ES-I3 (cell line): ENCODE measurements around the gene PHLPP1.

Experiments used
- H3K36me3 ChIP-seq: 2 replicates; pipeline ENCODE4 v1.6.1; 2013; ENCODE audit warnings: mild to moderate bottlenecking, low read length, control low read depth, moderate library complexity; ENCODE audit not compliant: insufficient read depth
- H3K4me1 ChIP-seq: 2 replicates; pipeline ENCODE4 v1.6.1; 2013; ENCODE audit warnings: mild to moderate bottlenecking, control low read depth, low read length; ENCODE audit not compliant: insufficient read depth
- H3K9ac ChIP-seq: 2 replicates; pipeline ENCODE4 v1.6.1; 2013; ENCODE audit warnings: low read depth, mild to moderate bottlenecking, low read length, moderate library complexity
- H3K9me3 ChIP-seq: 2 replicates; pipeline ENCODE4 v1.6.1; 2013; ENCODE audit warnings: mild to moderate bottlenecking, low read length, moderate library complexity; ENCODE audit not compliant: control insufficient read depth, insufficient read depth

The PHLPP1 gene

DNA sequence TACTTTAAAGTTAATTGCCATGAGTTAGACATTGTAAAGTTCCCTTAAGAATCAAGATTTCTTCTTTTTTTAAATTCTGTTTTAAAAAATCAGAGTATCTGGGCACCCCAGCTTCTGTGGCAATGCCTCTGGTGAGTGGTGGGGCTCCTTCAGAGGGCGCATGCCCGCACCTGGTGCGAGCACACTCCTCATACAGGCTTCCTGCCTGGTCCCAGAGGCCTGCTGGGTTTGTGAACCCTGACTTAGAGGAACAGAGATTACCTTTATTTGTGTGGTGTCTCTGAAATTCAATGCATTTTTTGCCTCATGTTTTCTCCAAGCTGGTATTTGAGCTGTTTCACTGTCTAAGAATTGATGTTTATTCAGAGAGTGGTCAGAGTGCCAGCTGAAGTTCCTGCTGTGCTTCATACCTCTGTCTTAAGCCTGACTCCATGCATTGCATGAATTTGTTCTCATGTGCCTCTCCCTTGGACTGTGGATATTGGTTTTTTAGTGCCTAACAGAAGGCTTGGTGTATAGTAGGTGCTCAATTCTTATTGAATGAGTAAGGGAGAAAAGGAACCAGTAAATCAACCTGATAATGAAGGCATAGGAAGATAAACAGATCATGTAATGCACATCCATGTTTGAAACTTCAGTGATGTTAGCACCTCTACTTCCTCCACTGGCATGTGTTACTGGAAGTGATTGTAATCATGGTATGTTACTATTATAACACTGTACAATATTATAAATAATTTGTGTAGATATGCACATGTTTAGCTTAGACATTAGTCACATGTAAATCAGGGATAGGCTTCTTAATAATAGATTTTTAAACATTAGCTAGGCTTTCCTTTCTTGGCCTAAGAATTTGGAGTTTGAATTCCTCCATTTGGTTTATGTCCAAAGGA, 29.0 kb downstream of the PHLPP1 start:
- Histone ChIP-seq H3K9ac (no peak overlapping the region), H3K36me3 (no peaks in the 10 kb centered on the region), H3K9me3 (no peaks in the 10 kb centered on the region), H3K4me1 (peaks cover 47% of the 10 kb centered on the region)

GRCh38 chr18:62745089-62745751, 29.9 kb downstream of the PHLPP1 start:
- Histone ChIP-seq H3K36me3 (no peaks in the 10 kb centered on the region), H3K9ac (no peak overlapping the region), H3K4me1 (peaks cover 45% of the 10 kb centered on the region), H3K9me3 (no peaks in the 10 kb centered on the region)

- H3K4me1 ChIP-seq, result peaks cover 49% of the 10 kb centered on the region
Observed at GRCh38 chr18:62749389-62749788, 34.0 kb downstream of the PHLPP1 start.

DNA sequence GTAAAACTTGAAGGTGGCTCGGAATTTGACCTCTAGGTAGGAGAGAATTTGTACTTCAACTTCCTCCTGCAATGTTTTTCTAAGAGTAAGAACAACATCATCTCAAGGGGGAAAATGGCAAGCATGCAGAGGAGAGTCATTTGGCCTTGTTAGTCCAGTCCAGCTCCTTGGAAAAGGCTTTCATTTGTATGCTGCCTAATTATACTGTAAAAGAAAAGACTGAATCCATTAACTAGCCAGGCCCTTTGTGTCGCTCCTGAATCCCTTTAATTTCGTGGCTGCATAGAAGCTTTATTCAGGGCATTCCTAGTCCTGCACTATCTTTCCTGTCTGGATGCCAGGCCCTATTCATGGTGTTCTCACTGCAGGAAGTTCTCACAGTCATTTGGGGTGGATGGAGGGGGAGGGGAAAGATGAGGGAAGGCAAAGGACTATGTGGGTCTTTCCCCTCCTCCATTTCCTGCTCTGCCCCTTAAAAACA, 36.0 kb downstream of the PHLPP1 start:
- Histone ChIP-seq H3K36me3 (no peaks in the 10 kb centered on the region), H3K9ac (no peak overlapping the region; the same call in 1 of the 2 replicates), H3K4me1 (peaks cover 45% of the 10 kb centered on the region)

More at GRCh38 chr18:62749389-62749788, 34.0 kb downstream of the PHLPP1 start:
- no peaks in the 10 kb centered on the region for H3K9me3 ChIP-seq
- H3K36me3 ChIP-seq, result no peaks in the 10 kb centered on the region
- no peak overlapping the region for H3K9ac ChIP-seq

GRCh38 chr18:62751977-62752376, 36.6 kb downstream of the PHLPP1 start:
- no peaks in the 10 kb centered on the region for H3K36me3 ChIP-seq
- H3K4me1 ChIP-seq, result peaks cover 50% of the 10 kb centered on the region
- H3K9ac ChIP-seq, result no peak overlapping the region; the same call in 1 of the 2 replicates
- H3K9me3 ChIP-seq, result no peaks in the 10 kb centered on the region

More for the DNA sequence above, 36.0 kb downstream of the PHLPP1 start:
- no peaks in the 10 kb centered on the region for H3K9me3 ChIP-seq

- Histone ChIP-seq H3K9ac (no peak overlapping the region), H3K36me3 (no peaks in the 10 kb centered on the region), H3K9me3 (no peaks in the 10 kb centered on the region), H3K4me1 (peaks cover 62% of the 10 kb centered on the region)
Observed at GRCh38 chr18:62754026-62754425, 38.7 kb downstream of the PHLPP1 start.

- Histone ChIP-seq H3K9me3 (no peaks in the 10 kb centered on the region), H3K9ac (no peak overlapping the region), H3K4me1 (peaks cover 70% of the 10 kb centered on the region), H3K36me3 (no peaks in the 10 kb centered on the region)
Observed at GRCh38 chr18:62755454-62755853, 40.1 kb downstream of the PHLPP1 start.

DNA sequence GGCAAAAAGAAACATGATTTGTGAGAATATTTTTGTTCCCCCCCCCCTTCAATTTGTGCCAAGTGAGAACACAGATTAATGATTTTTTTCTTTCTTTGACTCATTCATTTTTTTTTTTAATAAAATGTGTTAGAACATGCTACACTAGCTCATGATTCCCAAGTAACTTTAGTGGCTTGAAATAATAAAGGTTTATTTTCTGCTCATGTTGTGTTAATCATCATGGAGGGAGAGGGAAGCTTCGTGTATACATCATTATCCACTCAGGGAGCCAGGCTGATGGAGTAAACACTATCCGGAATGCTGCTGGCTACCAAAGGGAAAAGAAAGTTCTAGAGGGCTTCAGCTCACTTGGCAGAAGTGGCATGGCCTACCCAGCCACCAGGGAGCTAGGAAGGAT, 40.6 kb downstream of the PHLPP1 start:
- H3K9ac ChIP-seq, result no peak overlapping the region
- peaks cover 71% of the 10 kb centered on the region for H3K4me1 ChIP-seq
- no peaks in the 10 kb centered on the region for H3K9me3 ChIP-seq
- no peaks in the 10 kb centered on the region for H3K36me3 ChIP-seq

- Histone ChIP-seq H3K4me1 (peaks cover 57% of the 10 kb centered on the region), H3K9ac (peak overlapping the region; percentile 14; the same call in 1 of the 2 replicates), H3K9me3 (no peaks in the 10 kb centered on the region), H3K36me3 (no peaks in the 10 kb centered on the region)
Observed at GRCh38 chr18:62757399-62758010, 42.2 kb downstream of the PHLPP1 start.

DNA sequence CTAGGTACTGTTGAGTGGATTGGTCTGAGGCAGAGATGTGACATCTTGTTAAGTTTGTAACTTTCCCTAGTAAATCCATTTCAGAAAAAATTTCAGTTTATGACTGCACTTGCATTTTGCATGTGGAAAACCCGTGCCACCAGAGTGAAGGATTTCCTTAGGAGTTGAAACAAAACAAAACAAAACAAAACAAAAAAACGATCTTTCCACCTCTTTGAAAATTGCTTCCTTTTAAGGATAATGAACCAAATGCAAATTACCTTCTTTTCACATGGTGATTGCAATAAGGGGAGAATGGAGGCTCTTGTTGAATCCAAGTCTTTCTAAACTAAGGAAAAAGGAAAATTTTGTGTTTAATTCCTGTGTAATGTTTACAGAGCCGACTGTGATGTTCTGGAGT, 43.2 kb downstream of the PHLPP1 start:
- H3K9ac ChIP-seq, result peak overlapping the region; percentile 23
- no peaks in the 10 kb centered on the region for H3K36me3 ChIP-seq
- H3K9me3 ChIP-seq, result no peaks in the 10 kb centered on the region
- peaks cover 50% of the 10 kb centered on the region for H3K4me1 ChIP-seq

- Histone ChIP-seq H3K36me3 (no peaks in the 10 kb centered on the region), H3K9ac (no peak overlapping the region; the same call in 1 of the 2 replicates), H3K4me1 (peaks cover 45% of the 10 kb centered on the region), H3K9me3 (no peaks in the 10 kb centered on the region)
Observed at GRCh38 chr18:62759704-62760402, 44.5 kb downstream of the PHLPP1 start.

GRCh38 chr18:62760403-62760734, 45.0 kb downstream of the PHLPP1 start:
- no peak overlapping the region; the same call in 1 of the 2 replicates for H3K9ac ChIP-seq
- H3K36me3 ChIP-seq, result no peaks in the 10 kb centered on the region
- H3K9me3 ChIP-seq, result no peaks in the 10 kb centered on the region
- H3K4me1 ChIP-seq, result peaks cover 51% of the 10 kb centered on the region

- H3K36me3 ChIP-seq, result no peaks in the 10 kb centered on the region
- peaks cover 47% of the 10 kb centered on the region for H3K4me1 ChIP-seq
Observed at GRCh38 chr18:62763101-62763521, 47.8 kb downstream of the PHLPP1 start.

DNA sequence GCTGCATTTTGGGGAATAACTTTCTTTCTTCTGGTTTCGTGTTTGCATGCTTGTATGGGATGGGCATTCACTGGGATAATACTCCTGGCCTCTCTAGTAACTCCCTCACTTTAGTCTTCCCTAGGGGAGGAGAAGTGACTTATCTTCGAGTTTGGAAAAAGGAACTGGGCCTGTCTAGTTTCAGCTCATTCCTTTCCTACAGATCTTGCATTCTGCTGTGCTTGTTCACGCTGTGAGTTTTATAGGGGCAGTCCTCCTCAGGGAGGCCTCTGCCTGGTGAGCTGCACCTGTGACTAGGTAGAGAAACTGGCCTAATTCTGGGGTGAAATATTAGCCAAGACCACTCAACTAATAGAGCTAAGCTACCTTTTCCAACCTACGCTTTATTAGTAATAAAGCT, 50.9 kb downstream of the PHLPP1 start:
- no peaks in the 10 kb centered on the region for H3K36me3 ChIP-seq
- H3K9me3 ChIP-seq, result no peaks in the 10 kb centered on the region
- H3K4me1 ChIP-seq, result peaks cover 22% of the 10 kb centered on the region
- H3K9ac ChIP-seq, result no peak overlapping the region

More at GRCh38 chr18:62763101-62763521, 47.8 kb downstream of the PHLPP1 start:
- Histone ChIP-seq H3K9me3 (no peaks in the 10 kb centered on the region), H3K9ac (no peak overlapping the region)
